ENCODE results near the gene PCA3. TPM values are rescaled to one million over a fixed set of nuclear protein-coding genes. Genes with fewer than 3 reads are reported as not detected.

Gene PCA3
- total RNA-seq, 3 donors from 2014 or later = 0.38 TPM; not detected in 2

DNA sequence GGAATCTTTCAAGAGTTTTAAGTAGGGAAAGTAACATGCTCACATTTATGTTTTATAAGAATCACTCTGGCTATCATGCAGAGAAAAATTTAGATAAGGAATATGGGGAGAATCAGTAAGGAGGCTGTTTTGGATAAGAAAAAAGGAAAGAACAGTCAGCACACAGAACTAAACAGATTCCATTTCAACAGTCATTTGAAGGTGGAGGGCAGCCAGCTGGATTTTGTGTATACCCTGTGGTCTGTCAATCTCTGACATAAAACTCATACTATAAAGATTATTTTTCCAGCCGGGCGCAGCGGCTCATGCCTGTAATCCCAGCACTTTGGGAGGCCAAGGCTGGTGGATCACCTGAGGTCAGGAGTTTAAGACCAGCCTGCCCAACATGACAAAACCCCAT lies 64.2 kb downstream of the PCA3 start:
- DNase-seq (no peak), ATAC-seq (no peak)
- Histone ChIP-seq H3K36me3 (ENCODE audit: low read depth) (no peaks in the 10 kb centered on the region), H3K9me3 (no peaks in the 10 kb centered on the region), H3K4me3 (no peak overlapping the region), H3K4me1 (ENCODE audit: low read depth) (peaks cover 5% of the 10 kb centered on the region)
- TF ChIP-seq, protein P1, sequence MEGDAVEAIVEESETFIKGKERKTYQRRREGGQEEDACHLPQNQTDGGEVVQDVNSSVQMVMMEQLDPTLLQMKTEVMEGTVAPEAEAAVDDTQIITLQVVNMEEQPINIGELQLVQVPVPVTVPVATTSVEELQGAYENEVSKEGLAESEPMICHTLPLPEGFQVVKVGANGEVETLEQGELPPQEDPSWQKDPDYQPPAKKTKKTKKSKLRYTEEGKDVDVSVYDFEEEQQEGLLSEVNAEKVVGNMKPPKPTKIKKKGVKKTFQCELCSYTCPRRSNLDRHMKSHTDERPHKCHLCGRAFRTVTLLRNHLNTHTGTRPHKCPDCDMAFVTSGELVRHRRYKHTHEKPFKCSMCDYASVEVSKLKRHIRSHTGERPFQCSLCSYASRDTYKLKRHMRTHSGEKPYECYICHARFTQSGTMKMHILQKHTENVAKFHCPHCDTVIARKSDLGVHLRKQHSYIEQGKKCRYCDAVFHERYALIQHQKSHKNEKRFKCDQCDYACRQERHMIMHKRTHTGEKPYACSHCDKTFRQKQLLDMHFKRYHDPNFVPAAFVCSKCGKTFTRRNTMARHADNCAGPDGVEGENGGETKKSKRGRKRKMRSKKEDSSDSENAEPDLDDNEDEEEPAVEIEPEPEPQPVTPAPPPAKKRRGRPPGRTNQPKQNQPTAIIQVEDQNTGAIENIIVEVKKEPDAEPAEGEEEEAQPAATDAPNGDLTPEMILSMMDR (IDR thresholded peaks at IDR 0.05) = no peak
- intact Hi-C loops (cut with DNase I, micrococcal nuclease) = no loop called here

GRCh38 chr9:76835571-76836283 lies 71.5 kb downstream of the PCA3 start:
- H3K4me3 ChIP-seq = no peak overlapping the region
- H3K9me3 ChIP-seq = no peaks in the 10 kb centered on the region
- H3K4me1 ChIP-seq (ENCODE audit: low read depth) = peaks cover 5% of the 10 kb centered on the region
- TF ChIP-seq, protein P1 (IDR thresholded peaks at IDR 0.05) = no peak
- intact Hi-C loops (cut with DNase I, micrococcal nuclease) = no loop called here
- DNase-seq (no peak), ATAC-seq (no peak)
- H3K36me3 ChIP-seq (ENCODE audit: low read depth) = no peaks in the 10 kb centered on the region

Other genes starting within 250 kb of the PCA3 start
- 100 to 1,000 TPM in 1 of 3 donors, 10 to 100 TPM in 2; 48.2 to 437 (median 62.4) TPM for gene PRUNE2, start 141.7 kb downstream of the PCA3 start, total RNA-seq